GM20431 (cell line): ENCODE data around the gene DOP1A.

Experiments used
- in situ Hi-C: fragments of 300-500 bp; cut with MseI, MboI; formaldehyde crosslinking; loops from one replicate; pipeline ENCODE4 v1.15.0; 2020; ENCODE audit warnings: low sequenced_read_pairs; ENCODE audit not compliant: unreplicated experiment

DOP1A gene

DNA sequence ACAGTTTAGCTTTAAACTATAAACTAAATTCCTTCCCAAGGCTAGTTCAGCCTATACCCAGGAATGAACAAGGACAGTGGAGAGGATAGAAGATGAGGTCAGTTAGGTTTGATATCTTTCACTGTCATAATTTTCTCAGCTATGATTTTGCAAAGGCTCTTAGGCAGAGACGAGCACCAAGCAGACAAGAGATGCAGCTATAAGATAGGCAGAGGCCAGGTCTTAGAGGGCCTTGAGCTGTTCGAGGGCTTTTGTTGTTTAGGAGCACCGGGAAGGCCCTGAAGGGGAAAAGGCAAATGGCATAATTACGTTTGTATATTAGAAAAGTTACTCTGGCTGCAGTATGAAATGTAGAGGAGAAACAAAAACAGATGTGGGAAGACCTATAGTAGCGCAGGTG lies 59.8 kb downstream of the DOP1A start:
- in situ Hi-C loops, result no loop called here

DNA sequence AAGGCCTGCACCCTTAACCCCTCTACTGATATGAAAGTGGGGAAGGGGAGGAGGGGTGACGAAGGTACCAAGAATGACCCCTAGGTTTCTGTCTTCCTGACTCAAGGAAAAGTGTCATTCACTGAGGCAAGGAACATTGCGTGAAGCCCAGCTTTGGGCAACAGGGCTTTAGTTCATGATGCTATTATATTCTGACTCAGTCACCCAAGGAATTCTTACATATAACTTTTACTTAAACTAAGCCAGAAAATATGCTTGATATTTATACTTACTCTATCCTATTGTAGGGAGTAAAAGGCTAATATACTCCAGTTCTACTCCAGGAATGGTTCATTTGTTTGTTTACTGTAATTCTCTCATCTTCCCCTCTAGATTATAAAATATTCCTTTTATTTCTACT lies 60.5 kb downstream of the DOP1A start:
- in situ Hi-C loops, result no loop called here

- in situ Hi-C loops, result no loop called here
These were observed 64.7 kb downstream of the DOP1A start for GRCh38 chr6:83132121-83132520.

- in situ Hi-C loops, result no loop called here
These were observed 70.7 kb downstream of the DOP1A start for GRCh38 chr6:83138118-83138722.

- in situ Hi-C loops, result no loop called here
These were observed 71.3 kb downstream of the DOP1A start for GRCh38 chr6:83138758-83139157.

DNA sequence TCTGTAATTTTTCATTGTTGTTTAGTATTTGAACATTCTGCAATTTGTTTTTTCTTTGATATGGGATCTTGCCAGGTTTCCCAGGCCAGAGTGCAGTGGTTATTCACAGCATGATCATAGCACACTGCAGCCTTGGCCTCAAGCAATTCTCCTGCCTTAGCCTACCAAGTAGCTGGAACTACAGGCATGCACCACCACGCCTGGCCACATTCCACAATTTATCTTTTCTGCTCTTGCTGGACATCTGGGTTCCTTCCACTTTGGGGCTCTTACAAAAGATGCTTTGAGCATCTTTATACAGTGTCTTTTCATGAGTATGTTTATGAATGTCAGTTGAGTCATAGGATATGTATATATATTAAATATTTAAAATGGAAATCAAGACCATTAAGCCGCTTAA lies 83.6 kb downstream of the DOP1A start:
- in situ Hi-C loops, result no loop called here

GRCh38 chr6:83152913-83153312 lies 85.4 kb downstream of the DOP1A start:
- in situ Hi-C loops, result no loop called here

GRCh38 chr6:83153883-83154521 lies 86.5 kb downstream of the DOP1A start:
- in situ Hi-C loops, result no loop called here

- in situ Hi-C loops, result no loop called here
These were observed 88.3 kb downstream of the DOP1A start for GRCh38 chr6:83155794-83156193.

GRCh38 chr6:83160167-83160566 lies 92.7 kb downstream of the DOP1A start:
- in situ Hi-C loops, result no loop called here

GRCh38 chr6:83167726-83168278 lies 100.3 kb downstream of the DOP1A start:
- in situ Hi-C loops, result no loop called here

DNA sequence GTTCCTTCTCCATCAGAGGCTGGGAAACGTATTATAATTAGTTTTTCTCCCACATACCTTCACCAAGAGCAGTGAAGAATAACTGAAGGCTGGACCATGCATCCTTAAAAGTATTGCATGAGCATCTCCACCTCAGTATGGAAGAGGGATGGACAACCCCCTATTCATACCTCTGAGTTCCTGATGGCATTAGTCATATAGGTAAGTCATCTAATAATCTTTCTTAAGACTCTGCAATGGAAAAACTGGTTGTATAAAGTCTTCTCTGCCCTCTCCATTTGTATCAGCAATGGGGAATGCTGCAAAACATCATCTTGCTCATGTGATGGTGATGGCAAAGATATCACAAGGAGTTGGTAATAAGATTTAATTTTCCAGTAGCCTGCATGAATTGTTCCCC lies 101.1 kb downstream of the DOP1A start:
- in situ Hi-C loops, result no loop called here

DNA sequence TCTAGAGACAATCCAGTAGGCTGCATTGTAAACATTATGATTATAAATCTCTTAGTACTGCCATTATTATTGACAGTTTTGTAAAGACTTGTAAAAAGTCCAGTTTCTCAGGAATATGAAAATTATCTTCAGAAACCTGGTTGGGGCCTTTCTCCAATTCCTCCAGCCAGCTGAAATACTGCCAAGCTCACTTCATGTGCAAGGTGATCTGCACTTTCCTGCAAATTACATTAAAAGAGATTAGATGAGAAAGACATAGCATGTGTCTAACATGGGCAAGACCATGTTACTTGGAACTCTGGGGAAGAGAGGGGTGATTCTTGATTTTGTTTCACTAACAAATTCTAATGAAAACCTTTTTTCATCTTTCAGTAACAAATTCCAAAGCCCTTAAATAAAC lies 101.6 kb downstream of the DOP1A start:
- in situ Hi-C loops, result no loop called here

DNA sequence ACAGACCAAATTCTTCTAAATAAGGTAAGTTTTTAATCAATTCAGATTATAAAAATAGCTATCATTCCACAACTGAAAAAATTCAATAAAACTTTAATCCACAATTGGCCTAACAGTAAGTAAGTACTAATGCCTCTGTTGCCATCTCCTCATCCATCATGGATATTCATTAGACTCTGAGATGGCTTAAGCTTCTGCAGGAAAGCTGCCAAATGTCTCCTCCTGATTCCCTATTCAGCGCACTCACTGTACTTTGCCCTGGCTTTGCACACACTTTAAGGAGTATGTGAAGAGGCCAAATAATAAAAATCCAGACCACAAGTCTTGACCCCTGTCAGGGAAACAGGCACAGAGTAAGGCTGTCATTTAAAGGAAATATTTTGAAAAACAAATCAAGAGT lies 102.0 kb downstream of the DOP1A start:
- in situ Hi-C loops, result no loop called here

DNA sequence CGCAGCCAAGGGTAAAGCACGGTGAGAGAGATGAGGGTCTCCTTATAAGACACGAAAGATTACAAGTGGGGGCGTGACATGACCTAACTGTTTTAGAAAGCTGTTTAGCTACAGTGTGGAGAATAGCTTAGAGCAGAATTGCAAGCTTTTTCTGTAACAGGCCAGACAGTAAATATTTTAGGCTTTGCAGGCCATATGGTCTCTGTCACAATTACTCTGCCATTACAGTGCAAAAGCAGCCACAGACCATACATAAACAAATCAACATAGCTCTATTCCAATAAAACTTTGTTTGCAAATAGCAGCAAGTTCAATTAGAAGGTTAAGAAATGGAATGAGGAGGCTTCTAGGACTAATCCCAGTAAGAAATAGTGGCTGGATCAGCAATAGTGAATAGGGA lies 108.8 kb downstream of the DOP1A start:
- in situ Hi-C loops, result no loop called here

DNA sequence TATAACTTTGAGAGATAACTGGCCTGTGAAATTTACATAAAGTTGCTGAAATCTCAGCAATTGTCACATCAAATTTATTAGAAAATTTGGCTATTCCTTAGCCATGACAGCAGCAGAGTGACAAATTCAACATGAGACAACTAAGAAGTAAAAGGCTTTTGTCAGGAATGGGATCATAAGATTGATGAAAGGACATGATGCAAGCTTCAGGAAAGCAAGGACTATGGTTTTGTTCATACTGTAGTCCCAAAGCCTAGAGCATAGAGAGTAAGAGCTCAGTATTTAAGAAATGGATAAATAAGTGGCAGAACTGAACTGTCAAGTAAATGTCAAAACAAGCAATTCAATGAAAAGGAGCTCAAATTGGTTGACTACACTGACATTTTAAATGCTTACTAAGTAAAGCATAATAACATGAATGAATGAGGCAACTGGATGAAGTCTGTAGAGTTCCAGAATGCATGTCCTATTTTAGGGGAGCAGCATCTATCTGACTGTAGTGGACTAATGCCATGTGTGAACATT lies 113.0 kb downstream of the DOP1A start:
- in situ Hi-C loops, result no loop called here

GRCh38 chr6:83182114-83182513 lies 114.6 kb downstream of the DOP1A start:
- in situ Hi-C loops, result no loop called here

DNA sequence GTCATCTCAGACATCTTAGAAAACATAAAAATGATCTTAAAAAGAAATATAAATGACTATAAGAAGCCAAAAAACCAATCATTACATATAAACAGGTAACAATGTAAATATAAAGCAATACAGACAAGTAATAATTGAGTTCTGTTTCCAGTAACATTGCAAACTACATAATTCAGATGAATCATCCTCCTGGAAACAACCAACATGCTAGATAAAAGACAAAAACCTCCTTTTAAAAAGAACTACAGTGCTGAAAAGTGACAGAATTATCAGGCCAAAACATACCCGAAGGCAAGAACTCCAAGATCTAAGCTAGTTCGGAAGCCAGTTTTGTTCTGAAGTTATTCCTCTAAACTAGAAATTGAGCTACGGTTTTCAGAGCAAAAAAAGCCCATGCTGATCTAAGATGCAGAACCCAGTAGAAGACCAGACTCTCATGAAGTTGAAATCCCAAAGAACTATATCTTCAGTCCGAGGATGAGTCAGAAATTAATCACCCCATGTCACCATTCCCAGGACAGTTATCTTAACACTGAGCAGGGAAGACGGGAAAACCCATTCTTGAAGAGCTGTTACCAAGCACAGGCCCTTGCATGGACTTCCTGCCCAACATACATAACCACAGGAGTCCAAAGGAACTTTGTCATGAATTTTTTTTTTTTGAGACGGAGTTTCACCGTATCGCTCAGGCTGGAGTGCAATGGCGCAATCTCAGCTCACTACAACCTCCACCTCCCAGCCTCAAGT lies 115.8 kb downstream of the DOP1A start:
- in situ Hi-C loops, result no loop called here

DNA sequence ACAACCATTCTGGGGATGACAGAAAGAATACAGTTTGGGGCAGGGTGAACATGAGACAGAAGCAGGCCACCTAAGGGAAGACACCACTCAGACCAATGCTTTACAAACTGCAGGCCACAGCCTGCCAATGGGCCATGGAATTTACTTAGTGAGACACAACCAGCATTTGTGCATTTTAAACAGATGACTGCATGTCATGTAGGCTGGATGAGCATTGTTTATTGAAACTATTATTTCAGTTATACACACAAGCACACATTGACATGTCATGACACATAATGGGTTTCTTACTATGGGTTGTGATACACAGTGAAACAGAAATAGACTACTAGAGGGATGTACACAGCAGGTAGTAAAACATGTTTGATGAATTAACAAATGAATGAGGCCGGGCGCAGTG lies 117.6 kb downstream of the DOP1A start:
- in situ Hi-C loops, result no loop called here

DNA sequence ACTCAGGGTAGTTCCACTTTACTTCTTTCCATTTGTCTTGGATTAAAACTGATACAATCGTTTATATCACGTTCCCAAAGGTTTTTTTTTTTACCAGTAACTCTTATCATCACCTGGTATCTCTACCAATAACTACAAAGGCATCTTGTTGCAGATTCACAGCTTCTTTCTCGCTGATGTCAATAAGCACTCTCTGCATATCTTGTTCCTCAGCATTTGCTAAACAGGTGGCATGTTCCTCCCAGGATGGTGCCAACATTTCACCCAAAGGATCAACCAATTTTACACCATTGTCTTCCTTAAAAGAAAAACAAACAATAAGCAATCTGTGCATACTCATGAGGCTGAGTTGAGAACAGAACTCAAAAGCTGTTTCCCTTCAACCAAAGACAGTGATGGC lies 121.0 kb downstream of the DOP1A start:
- in situ Hi-C loops, result no loop called here

GRCh38 chr6:83190626-83191025 lies 123.2 kb downstream of the DOP1A start:
- in situ Hi-C loops, result no loop called here
